ENCODE data around the gene NFE2L2.

GRCh38 chr2:177201919-177202346 is 62.6 kb downstream of the NFE2L2 start:
- TF ChIP-seq CTCF (IDR thresholded peaks at IDR 0.05) (no peak), ELF1 (IDR thresholded peaks at IDR 0.05) (no peak), ZBTB33 (IDR thresholded peaks at IDR 0.05; ENCODE audit: borderline replicate concordance, low read depth) (no peak)
